ENCODE measurements around the gene PREX1.

The PREX1 gene

GRCh38 chr20:48791666-48792071 lies 36.1 kb downstream of the PREX1 start:
- no peak for TF ChIP-seq ZNF274 (IDR thresholded peaks at IDR 0.05; ENCODE audit: low read depth, low read length)
- H3K4me3 ChIP-seq (ENCODE audit: low read length), result no peak overlapping the region

- TF ChIP-seq ZNF274 (IDR thresholded peaks at IDR 0.05; ENCODE audit: low read depth, low read length), result no peak
- no peak overlapping the region for H3K4me3 ChIP-seq (ENCODE audit: low read length)
These were observed 36.8 kb downstream of the PREX1 start for GRCh38 chr20:48791014-48791413.

GRCh38 chr20:48790473-48791003 lies 37.3 kb downstream of the PREX1 start:
- H3K4me3 ChIP-seq (ENCODE audit: low read length), result no peak overlapping the region
- TF ChIP-seq ZNF274 (IDR thresholded peaks at IDR 0.05; ENCODE audit: low read depth, low read length), result no peak

- H3K4me3 ChIP-seq (ENCODE audit: low read length), result no peak overlapping the region
- no peak for TF ChIP-seq ZNF274 (IDR thresholded peaks at IDR 0.05; ENCODE audit: low read depth, low read length)
These were observed 37.9 kb downstream of the PREX1 start for GRCh38 chr20:48789781-48790472.

- no peak for TF ChIP-seq ZNF274 (IDR thresholded peaks at IDR 0.05; ENCODE audit: low read depth, low read length)
- H3K4me3 ChIP-seq (ENCODE audit: low read length), result peak overlapping the region; percentile 27; the same call in 1 of the 2 replicates
These were observed 38.6 kb downstream of the PREX1 start for GRCh38 chr20:48789185-48789668.

GRCh38 chr20:48788486-48789072 lies 39.2 kb downstream of the PREX1 start:
- TF ChIP-seq ZNF274 (IDR thresholded peaks at IDR 0.05; ENCODE audit: low read depth, low read length), result no peak

GRCh38 chr20:48787861-48788375 lies 39.9 kb downstream of the PREX1 start:
- peak overlapping the region; percentile 10; the same call in 1 of the 2 replicates for H3K4me3 ChIP-seq (ENCODE audit: low read length)
- no peak for TF ChIP-seq ZNF274 (IDR thresholded peaks at IDR 0.05; ENCODE audit: low read depth, low read length)

More at GRCh38 chr20:48788486-48789072, 39.2 kb downstream of the PREX1 start:
- H3K4me3 ChIP-seq (ENCODE audit: low read length), result peak overlapping the region; percentile 10; the same call in 1 of the 2 replicates

- TF ChIP-seq ZNF274 (IDR thresholded peaks at IDR 0.05; ENCODE audit: low read depth, low read length), result no peak
- H3K4me3 ChIP-seq (ENCODE audit: low read length), result no peak overlapping the region; the same call in 1 of the 2 replicates
These were observed 40.7 kb downstream of the PREX1 start for GRCh38 chr20:48786951-48787705.

GRCh38 chr20:48785801-48786200 lies 42.0 kb downstream of the PREX1 start:
- no peak for TF ChIP-seq ZNF274 (IDR thresholded peaks at IDR 0.05; ENCODE audit: low read depth, low read length)

GRCh38 chr20:48785256-48785655 lies 42.5 kb downstream of the PREX1 start:
- no peak overlapping the region for H3K4me3 ChIP-seq (ENCODE audit: low read length)
- TF ChIP-seq ZNF274 (IDR thresholded peaks at IDR 0.05; ENCODE audit: low read depth, low read length), result no peak

More at GRCh38 chr20:48785801-48786200, 42.0 kb downstream of the PREX1 start:
- no peak overlapping the region for H3K4me3 ChIP-seq (ENCODE audit: low read length)

GRCh38 chr20:48784273-48784641 lies 43.5 kb downstream of the PREX1 start:
- TF ChIP-seq ZNF274 (IDR thresholded peaks at IDR 0.05; ENCODE audit: low read depth, low read length), result no peak
- H3K4me3 ChIP-seq (ENCODE audit: low read length), result no peak overlapping the region

- peak overlapping the region; percentile 4; the same call in 1 of the 2 replicates for H3K4me3 ChIP-seq (ENCODE audit: low read length)
- TF ChIP-seq ZNF274 (IDR thresholded peaks at IDR 0.05; ENCODE audit: low read depth, low read length), result no peak
These were observed 44.1 kb downstream of the PREX1 start for GRCh38 chr20:48783533-48784272.

- TF ChIP-seq ZNF274 (IDR thresholded peaks at IDR 0.05; ENCODE audit: low read depth, low read length), result no peak
- H3K4me3 ChIP-seq (ENCODE audit: low read length), result peak overlapping the region; percentile 4; the same call in 1 of the 2 replicates
These were observed 44.9 kb downstream of the PREX1 start for GRCh38 chr20:48782901-48783308.

Data from GM08714 (cell line).